K562 (cell line): ENCODE measurements around the gene ZEB2. TPM values are rescaled to one million over a fixed set of nuclear protein-coding genes. Genes with fewer than 3 reads are reported as not detected.

Source experiments
- AFF1 ChIP-seq, 2 experiments: fragments of 450-650 bp; IDR thresholded peaks; 2 replicates each; pipeline ENCODE4 v1.6.1; 2018; ENCODE audit warnings: mild to moderate bottlenecking in 2 of 2, low read depth in 1 of 2; ENCODE audit not compliant: partially characterized antibody in 2 of 2
- CGGBP1 ChIP-seq: fragments of 250-450 bp; sonication (Bioruptor Pico); IDR thresholded peaks from 2 replicates; pipeline ENCODE4 v1.9.0; 2021; ENCODE audit warnings: mild to moderate bottlenecking
- CHD2 ChIP-seq: IDR thresholded peaks from 2 replicates; pipeline ENCODE4 v1.6.1; 2011; ENCODE audit warnings: low read depth, low read length
- CREB5 ChIP-seq: fragments of 250-450 bp; sonication (Bioruptor Pico); IDR thresholded peaks from 2 replicates; pipeline ENCODE4 v1.5.0; 2020; ENCODE audit warnings: mild to moderate bottlenecking
- ESRRA ChIP-seq: fragments of 450-650 bp; IDR thresholded peaks from 2 replicates; pipeline ENCODE4 v1.6.1; 2014; ENCODE audit warnings: low read depth, mild to moderate bottlenecking, moderate library complexity, borderline replicate concordance
- FOXJ2 ChIP-seq: fragments of 200-800 bp; sonication (Bioruptor generic); IDR thresholded peaks from 2 replicates; pipeline ENCODE4 v1.6.1; 2016; ENCODE audit warnings: missing genetic modification characterization, missing compliant biosample characterization
- HDAC1 ChIP-seq, 2 experiments: fragments of 450-650 bp; IDR thresholded peaks; 2 replicates each; pipeline ENCODE4 v1.6.1; 2016 to 2017; ENCODE audit warnings: inconsistent platforms in 1 of 2, mild to moderate bottlenecking in 1 of 2, moderate library complexity in 1 of 2
- HDAC2 ChIP-seq: fragments of 450-650 bp; IDR thresholded peaks from 2 replicates; pipeline ENCODE4 v1.6.1; 2016; ENCODE audit warnings: mild to moderate bottlenecking
- NBN ChIP-seq: fragments of 450-650 bp; IDR thresholded peaks from 2 replicates; pipeline ENCODE4 v1.6.1; 2016; ENCODE audit warnings: low read depth, mild to moderate bottlenecking
- OTX1 ChIP-seq: fragments of 450-650 bp; formaldehyde crosslinking; IDR thresholded peaks from 2 replicates; pipeline ENCODE4 v1.4.0; 2022; ENCODE audit warnings: mild to moderate bottlenecking
- PHB2 ChIP-seq: fragments of 450-650 bp; IDR thresholded peaks from 2 replicates; pipeline ENCODE4 v1.6.1; 2017; ENCODE audit warnings: low read depth
- PHF21A ChIP-seq: fragments of 450-650 bp; IDR thresholded peaks from 2 replicates; pipeline ENCODE4 v1.6.1; 2017; ENCODE audit warnings: low read depth, borderline replicate concordance
- SUPT5H ChIP-seq: fragments of 450-650 bp; IDR thresholded peaks from 2 replicates; pipeline ENCODE4 v1.6.1; 2016
- TAF9B ChIP-seq: fragments of 450-650 bp; IDR thresholded peaks from 2 replicates; pipeline ENCODE4 v1.6.1; 2018; ENCODE audit warnings: mild to moderate bottlenecking; ENCODE audit not compliant: partially characterized antibody
- U2AF2 ChIP-seq: fragments of 200-400 bp; formaldehyde crosslinking; optimal IDR thresholded peaks from 2 replicates; pipeline ENCODE3; 2017; ENCODE audit warnings: low read depth, mild to moderate bottlenecking, low read length
- VEZF1 ChIP-seq: fragments of 200-800 bp; sonication (Bioruptor generic); IDR thresholded peaks from 2 replicates; pipeline ENCODE4 v1.6.1; 2017; ENCODE audit warnings: missing genetic modification characterization, missing compliant biosample characterization
- ZNF174 ChIP-seq: fragments of 250-450 bp; sonication (Bioruptor Pico); IDR thresholded peaks from 2 replicates; pipeline ENCODE4 v1.4.0; 2020; ENCODE audit warnings: mild to moderate bottlenecking
- ZNF586 ChIP-seq: fragments of 450-650 bp; formaldehyde crosslinking; conservative IDR thresholded peaks from 2 replicates; pipeline ENCODE4 v1.4.0; 2020; ENCODE audit warnings: mild to moderate bottlenecking, moderate library complexity
- ZNF639 ChIP-seq, 2 experiments: fragments of 200-800 bp in 1 of 2; sonication (Bioruptor generic) in 1 of 2; sonication (generic) in 1 of 2; formaldehyde crosslinking in 1 of 2; IDR thresholded peaks in 1 of 2; conservative IDR thresholded peaks in 1 of 2; 2 replicates each; pipeline versions ENCODE4 v1.5.0 to v1.6.1; 2016 to 2020; ENCODE audit warnings: missing compliant biosample characterization in 1 of 2, missing genetic modification characterization in 1 of 2, missing genetic modification reagents in 1 of 2
- polyA plus RNA-seq, 8 experiments: library from polyadenylated mRNA; depleted of rRNA in 4 of 8; stranded (reverse) in 5 of 8; unstranded in 3 of 8; fragments of >200 nt; fragmentation: Nextera tagmentation in 2 of 8; fragmentation: Illumina TruSeq in 1 of 8; extraction: Ambion mirVana in 2 of 8; extraction: Trizol in 1 of 8; gene quantifications; 2 replicates each; pipeline versions ENCODE4 v1.2.1 to v1.2.3, GENCODE V29; 2011 to 2014; ENCODE audit warnings: inconsistent platforms in 1 of 8, missing spikeins in 1 of 8
- total RNA-seq, 7 experiments: library from RNA; depleted of rRNA in 6 of 7; stranded (reverse); fragments of >200 nt in 6 of 7; fragmentation: Illumina TruSeq in 2 of 7; extraction: Trizol in 2 of 7; gene quantifications; 2 replicates each; pipeline versions ENCODE4 v1.2.1 to v1.2.3, GENCODE V29; 2011 to 2021; ENCODE audit warnings: low replicate concordance in 1 of 7

ZEB2 gene
- total and polyA plus RNA-seq, 9 of the 15 experiments (the other 6 are each of a cell fraction or from before 2014, with no cell fraction given): 15.1 to 113 (median 72.3) TPM

- TF ChIP-seq NBN (peak; percentile 41; the same call in 1 of the 2 replicates), HDAC2 (peak; percentile 58), CGGBP1 (CRISPR knock-in tag) (no peak), CHD2 (no peak), ESRRA (0 out of 2 replicates have a peak, but pooled peaks have one; percentile 25), SUPT5H (peak; percentile 64), OTX1 (CRISPR knock-in tag) (no peak), TAF9B (no peak), ZNF586 (CRISPR knock-in tag) (no peak), U2AF2 (no peak), AFF1 (IDR thresholded peaks at IDR 0.05; ENCODE audit: low read depth in 1 of 2, partially characterized antibody in 2 of 2) (no peak), HDAC1 (IDR thresholded peaks at IDR 0.05) (0 out of 4 replicates have a peak, but pooled peaks of 1 of the 2 experiments have one; percentile 18), ZNF639 (CRISPR knock-in tag; conservative IDR thresholded peaks at IDR 0.05 in 1 of 2, IDR thresholded peaks at IDR 0.05 in 1 of 2) (no peak), VEZF1 (peak; percentile 11; the same call in 1 of the 2 replicates), PHF21A (no peak), FOXJ2 (tag) (peak; percentile 71; the same call in 1 of the 2 replicates), ZNF174 (CRISPR knock-in tag) (no peak), CREB5 (no peak), PHB2 (no peak)
These were observed 11.6 kb downstream of the ZEB2 start (continued) for GRCh38 chr2:144508172-144508851.
